Natural killer cell treated with Interleukin-12 subunit alpha and Interleukin-12 subunit beta and Interleukin-15 and Interleukin-18, amount 100 ng/mL, for 72 hours (primary cell): ENCODE data around the gene ITGB6. TPM values are rescaled to one million over a fixed set of nuclear protein-coding genes. Genes with fewer than 3 reads are reported as not detected.
A peak's percentile ranks its signal among the peaks of the same experiment; 100 is the strongest.
"Not testable (repeated sequence)": the region's sequence is repeated elsewhere in the genome, so short reads cannot be mapped to it uniquely, and the experiment has no call there.

Experiments
- ATAC-seq, 2 donors: fragments of 150-1000 bp; cut with Tn5 transposase in 1 of 2; sonication (Bioruptor Pico), chemical (Tn5 transposase) in 1 of 2; 2 replicates each; pipeline ENCODE4 v1.10.0; 2021
- DNase-seq: peaks from one replicate; pipeline ENCODE4 v3.0.0; 2022; ENCODE audit warnings: low spot score
- H3K27ac Mint-ChIP-seq, 2 donors: 1 replicate in 1 of 2; 2 replicates in 1 of 2; pipeline ENCODE4 v1.8.0; 2022; ENCODE audit warnings: mixed read lengths in 2 of 2, mild to moderate bottlenecking in 1 of 2, moderate library complexity in 1 of 2
- H3K27me3 Mint-ChIP-seq, 2 donors: 1 replicate in 1 of 2; 2 replicates in 1 of 2; pipeline ENCODE4 v1.8.0; 2022; ENCODE audit warnings: mixed read lengths in 2 of 2
- H3K36me3 Mint-ChIP-seq: one replicate; pipeline ENCODE4 v1.8.0; 2022; ENCODE audit warnings: mixed read lengths
- H3K4me1 Mint-ChIP-seq, 2 donors: 1 replicate in 1 of 2; 2 replicates in 1 of 2; pipeline ENCODE4 v1.8.0; 2022; ENCODE audit warnings: low read depth in 2 of 2, mixed read lengths in 2 of 2, mild to moderate bottlenecking in 1 of 2
- H3K4me3 Mint-ChIP-seq: one replicate; pipeline ENCODE4 v1.8.0; 2022; ENCODE audit warnings: mixed read lengths
- H3K9me3 Mint-ChIP-seq: 2 replicates; pipeline ENCODE4 v1.8.0; 2022; ENCODE audit warnings: mixed read lengths
- total RNA-seq, 2 donors: library from RNA; stranded (reverse); gene quantifications; one replicate each; pipeline ENCODE4 v1.2.3, GENCODE V29; 2022

The ITGB6 gene
- total RNA-seq, 2 donors from 2014 or later, result not detected

DNA sequence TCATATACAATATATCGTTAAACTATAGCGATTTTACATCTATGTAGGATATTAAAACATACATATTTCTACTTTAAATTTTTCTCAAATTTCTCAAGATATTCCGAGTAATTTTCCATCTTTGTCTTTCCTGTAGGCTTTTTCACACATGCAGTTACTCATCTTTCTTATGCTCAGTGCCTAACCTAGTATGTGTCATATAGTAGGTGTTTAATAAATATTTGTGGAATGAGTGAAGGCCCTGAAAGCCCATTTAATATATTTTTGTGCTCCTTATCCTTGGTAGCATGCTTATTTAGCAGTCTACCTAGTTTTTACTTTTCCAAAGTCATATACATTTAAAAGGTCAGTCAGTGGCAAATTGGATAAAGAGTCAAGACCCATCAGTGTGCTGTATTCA lies 67.3 kb downstream of the ITGB6 start:
- H3K4me3 Mint-ChIP-seq, result no peak overlapping the region
- H3K9me3 Mint-ChIP-seq, result no peaks in the 10 kb centered on the region
- ATAC-seq (no peak), DNase-seq (no peak)
- no peaks in the 10 kb centered on the region for H3K4me1 Mint-ChIP-seq
- no peak overlapping the region for H3K27ac Mint-ChIP-seq
- H3K27me3 Mint-ChIP-seq, result peaks cover 14 to 27% of the 10 kb centered on the region in 2 donors
- H3K36me3 Mint-ChIP-seq, result no peaks in the 10 kb centered on the region

GRCh38 chr2:160126756-160127155 lies 73.3 kb downstream of the ITGB6 start:
- Mint-ChIP-seq H3K4me3 (no peak overlapping the region), H3K9me3 (no peaks in the 10 kb centered on the region), H3K36me3 (no peaks in the 10 kb centered on the region), H3K27ac (no peak overlapping the region), H3K4me1 (no peaks in the 10 kb centered on the region), H3K27me3 (peaks cover 15 to 37% of the 10 kb centered on the region in 2 donors)
- no peak for DNase-seq
- ATAC-seq, result no peak

DNA sequence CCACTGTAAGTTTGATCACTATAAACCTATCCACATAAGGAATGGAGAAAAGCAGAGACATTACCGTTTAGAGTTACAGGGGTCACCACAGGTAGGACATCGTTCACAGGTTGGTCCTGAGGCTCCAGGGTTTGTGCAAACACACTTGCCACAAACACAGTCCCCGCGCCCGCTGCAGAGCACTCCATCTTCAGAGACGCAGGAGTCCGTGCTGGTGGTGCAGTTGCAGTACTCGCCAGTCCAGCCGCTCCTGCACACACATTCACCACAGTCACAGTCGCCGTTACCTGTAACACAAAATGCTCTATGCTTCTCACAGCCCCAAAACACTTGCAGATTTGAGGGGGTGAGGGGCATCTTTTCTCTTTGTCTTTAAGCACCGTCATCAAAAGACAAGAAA lies 73.8 kb downstream of the ITGB6 start:
- no peak for ATAC-seq

DNA sequence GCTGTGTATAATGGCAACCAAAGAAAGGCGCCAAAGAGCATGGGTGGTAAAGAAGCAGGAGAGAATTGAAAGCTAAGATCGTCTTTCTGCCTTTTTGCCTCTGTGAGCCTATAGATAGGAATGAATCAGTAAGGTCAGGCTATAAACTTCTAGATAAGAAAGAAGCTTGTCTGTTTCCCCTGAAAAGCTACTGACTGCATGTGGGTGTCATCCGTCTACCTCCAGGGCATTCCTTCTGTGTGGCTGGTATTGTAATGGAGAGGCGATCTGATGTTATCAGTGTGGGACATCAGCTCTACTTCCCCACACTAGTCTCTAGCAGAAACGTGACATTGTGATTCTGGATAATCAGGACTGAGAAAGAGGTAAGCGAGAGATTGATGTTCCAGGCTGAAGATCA lies 74.2 kb downstream of the ITGB6 start:
- H3K27ac Mint-ChIP-seq, result no peak overlapping the region
- no peaks in the 10 kb centered on the region for H3K36me3 Mint-ChIP-seq
- H3K4me1 Mint-ChIP-seq, result no peaks in the 10 kb centered on the region
- H3K27me3 Mint-ChIP-seq, result peaks cover 15 to 37% of the 10 kb centered on the region in 2 donors
- no peaks in the 10 kb centered on the region for H3K9me3 Mint-ChIP-seq
- no peak for DNase-seq
- no peak overlapping the region for H3K4me3 Mint-ChIP-seq
- ATAC-seq, result no peak

More for the DNA sequence above, 73.8 kb downstream of the ITGB6 start:
- Mint-ChIP-seq H3K27me3 (peaks cover 15 to 37% of the 10 kb centered on the region in 2 donors), H3K36me3 (no peaks in the 10 kb centered on the region), H3K4me3 (no peak overlapping the region), H3K9me3 (no peaks in the 10 kb centered on the region), H3K27ac (no peak overlapping the region), H3K4me1 (no peaks in the 10 kb centered on the region)
- no peak for DNase-seq

GRCh38 chr2:160125366-160125765 lies 74.7 kb downstream of the ITGB6 start:
- no peak for DNase-seq
- no peak overlapping the region for H3K4me3 Mint-ChIP-seq
- H3K36me3 Mint-ChIP-seq, result no peaks in the 10 kb centered on the region
- H3K27me3 Mint-ChIP-seq, result peaks cover 15 to 37% of the 10 kb centered on the region in 2 donors
- H3K27ac Mint-ChIP-seq, result no peak overlapping the region
- ATAC-seq, result no peak
- no peaks in the 10 kb centered on the region for H3K4me1 Mint-ChIP-seq
- no peaks in the 10 kb centered on the region for H3K9me3 Mint-ChIP-seq

DNA sequence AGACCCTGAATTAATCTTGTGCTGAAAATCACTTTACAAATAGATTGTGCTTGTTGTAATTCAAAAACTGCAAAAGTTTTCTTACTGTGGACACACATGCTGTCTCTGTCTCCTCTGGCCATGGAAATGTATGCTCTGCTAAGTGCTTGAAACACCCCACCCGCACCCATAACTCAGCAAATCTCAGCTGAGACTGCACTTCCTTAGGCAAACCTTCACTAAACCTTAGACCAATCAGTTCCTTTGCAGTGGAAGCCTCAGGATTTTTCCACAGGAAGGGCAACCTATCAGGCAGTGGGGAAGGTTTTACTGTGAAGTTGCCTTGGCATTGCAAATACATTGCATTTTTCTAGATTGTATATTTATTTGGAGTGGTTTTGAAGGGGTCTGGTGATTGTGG lies 75.5 kb downstream of the ITGB6 start:
- Mint-ChIP-seq H3K4me1 (no peaks in the 10 kb centered on the region), H3K27ac (no peak overlapping the region), H3K9me3 (no peaks in the 10 kb centered on the region), H3K27me3 (peaks cover 15 to 37% of the 10 kb centered on the region in 2 donors), H3K4me3 (no peak overlapping the region), H3K36me3 (no peaks in the 10 kb centered on the region)
- no peak for DNase-seq
- no peak for ATAC-seq

GRCh38 chr2:160114721-160115120 lies 85.4 kb downstream of the ITGB6 start:
- peaks cover 11 to 17% of the 10 kb centered on the region in 2 donors for H3K27me3 Mint-ChIP-seq
- not testable (repeated sequence) for H3K4me3 Mint-ChIP-seq, H3K27ac Mint-ChIP-seq, H3K9me3 Mint-ChIP-seq, H3K4me1 Mint-ChIP-seq, ATAC-seq, DNase-seq, H3K36me3 Mint-ChIP-seq

DNA sequence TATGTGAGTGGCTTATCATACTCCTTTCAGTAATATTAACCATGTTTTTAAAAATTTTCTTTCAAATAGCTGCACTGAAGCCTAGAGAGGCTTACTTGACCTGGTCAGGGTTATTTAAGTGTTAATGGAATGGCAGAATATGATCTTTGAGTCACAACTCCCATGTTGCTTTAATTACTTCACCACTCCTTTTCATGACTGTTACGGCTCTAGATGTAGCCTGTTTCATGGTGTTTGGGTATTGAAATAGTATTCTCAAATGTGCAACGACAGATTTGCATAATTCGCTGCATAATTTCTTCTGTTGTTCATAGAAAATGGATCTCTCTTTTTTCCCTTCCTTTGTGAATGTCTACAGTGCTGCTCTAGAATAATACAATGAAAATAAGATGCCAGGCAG lies 86.1 kb downstream of the ITGB6 start:
- no peaks in the 10 kb centered on the region for H3K36me3 Mint-ChIP-seq
- no peaks in the 10 kb centered on the region for H3K4me1 Mint-ChIP-seq
- H3K9me3 Mint-ChIP-seq, result no peaks in the 10 kb centered on the region
- H3K4me3 Mint-ChIP-seq, result no peak overlapping the region
- H3K27me3 Mint-ChIP-seq, result peaks cover 11 to 17% of the 10 kb centered on the region in 2 donors
- DNase-seq (no peak), ATAC-seq (no peak)
- H3K27ac Mint-ChIP-seq, result no peak overlapping the region

GRCh38 chr2:160111951-160112798 lies 87.9 kb downstream of the ITGB6 start:
- H3K27me3 Mint-ChIP-seq, result peaks cover 8 to 24% of the 10 kb centered on the region in 2 donors
- no peak overlapping the region for H3K4me3 Mint-ChIP-seq
- H3K4me1 Mint-ChIP-seq, result no peaks in the 10 kb centered on the region
- H3K27ac Mint-ChIP-seq, result no peak overlapping the region
- DNase-seq, result no peak
- no peaks in the 10 kb centered on the region for H3K9me3 Mint-ChIP-seq
- no peaks in the 10 kb centered on the region for H3K36me3 Mint-ChIP-seq
- no peak for ATAC-seq

DNA sequence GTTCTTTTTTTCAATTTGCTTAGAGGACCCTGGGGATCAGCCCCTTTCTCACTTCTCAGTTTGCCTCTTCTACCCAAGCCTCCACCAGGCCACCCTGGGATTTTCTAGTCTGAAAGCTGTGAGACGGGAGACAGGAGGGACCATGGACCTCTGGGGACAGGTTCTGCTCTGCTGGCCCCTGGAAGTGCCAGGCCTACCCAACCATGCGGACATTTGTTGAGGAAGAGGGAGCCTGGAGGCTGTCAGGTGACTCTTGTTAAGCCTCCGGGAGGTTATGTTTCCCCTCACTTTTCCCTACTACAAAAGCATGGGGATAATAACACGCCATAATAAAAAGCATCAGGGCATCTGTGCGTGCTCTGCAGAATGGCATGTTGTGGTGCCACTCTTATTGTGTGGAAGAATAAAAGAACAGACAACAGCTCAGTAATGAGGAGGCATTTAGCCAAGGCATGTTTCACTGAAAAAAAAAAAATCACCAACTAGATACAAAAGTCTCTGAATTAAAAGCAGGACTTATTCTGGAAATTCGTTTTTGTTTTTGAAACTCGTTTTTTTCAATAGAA lies 89.3 kb downstream of the ITGB6 start:
- H3K27ac Mint-ChIP-seq, result no peak overlapping the region
- ATAC-seq (no peak), DNase-seq (no peak)
- H3K27me3 Mint-ChIP-seq, result peaks cover 9 to 24% of the 10 kb centered on the region in 2 donors
- H3K4me3 Mint-ChIP-seq, result no peak overlapping the region
- no peaks in the 10 kb centered on the region for H3K9me3 Mint-ChIP-seq
- H3K36me3 Mint-ChIP-seq, result no peaks in the 10 kb centered on the region
- H3K4me1 Mint-ChIP-seq, result no peaks in the 10 kb centered on the region

GRCh38 chr2:160109939-160110673 lies 90.0 kb downstream of the ITGB6 start:
- no peak overlapping the region for H3K27ac Mint-ChIP-seq
- H3K27me3 Mint-ChIP-seq, result peaks cover 6 to 24% of the 10 kb centered on the region in 2 donors
- H3K4me3 Mint-ChIP-seq, result no peak overlapping the region
- H3K9me3 Mint-ChIP-seq, result no peaks in the 10 kb centered on the region
- peak; percentile 69 to 82 for ATAC-seq
- H3K4me1 Mint-ChIP-seq, result no peaks in the 10 kb centered on the region
- no peaks in the 10 kb centered on the region for H3K36me3 Mint-ChIP-seq
- peak; percentile 72 for DNase-seq

- H3K4me3 Mint-ChIP-seq, result no peak overlapping the region
- DNase-seq (no peak), ATAC-seq (no peak)
- no peak overlapping the region for H3K27ac Mint-ChIP-seq
- H3K9me3 Mint-ChIP-seq, result no peaks in the 10 kb centered on the region
- peaks cover 5 to 22% of the 10 kb centered on the region in 2 donors for H3K27me3 Mint-ChIP-seq
- no peaks in the 10 kb centered on the region for H3K36me3 Mint-ChIP-seq
- no peaks in the 10 kb centered on the region for H3K4me1 Mint-ChIP-seq
Observed at GRCh38 chr2:160109243-160109642, 90.8 kb downstream of the ITGB6 start.

DNA sequence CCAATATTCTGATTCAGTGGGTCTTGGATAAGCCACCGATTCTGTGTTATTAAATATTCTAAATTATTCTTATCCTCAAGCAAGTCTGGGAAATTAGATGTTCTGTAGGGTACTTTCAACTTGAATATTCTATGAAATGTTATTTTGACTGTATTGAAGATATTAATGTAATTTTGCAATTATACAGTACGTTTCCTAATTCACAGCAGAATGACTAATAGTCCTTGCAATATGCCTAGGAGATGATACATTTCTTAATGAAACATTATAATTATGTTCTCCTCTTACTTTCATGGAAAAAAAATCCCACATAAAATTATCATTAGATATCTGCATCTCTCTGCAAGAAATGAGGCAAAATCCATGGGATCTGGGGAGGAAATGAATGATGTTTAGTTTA lies 91.4 kb downstream of the ITGB6 start:
- Mint-ChIP-seq H3K27ac (no peak overlapping the region), H3K36me3 (no peaks in the 10 kb centered on the region), H3K27me3 (peaks cover 3 to 22% of the 10 kb centered on the region in 2 donors), H3K4me3 (no peak overlapping the region), H3K9me3 (no peaks in the 10 kb centered on the region), H3K4me1 (no peaks in the 10 kb centered on the region)
- DNase-seq, result no peak
- no peak for ATAC-seq

DNA sequence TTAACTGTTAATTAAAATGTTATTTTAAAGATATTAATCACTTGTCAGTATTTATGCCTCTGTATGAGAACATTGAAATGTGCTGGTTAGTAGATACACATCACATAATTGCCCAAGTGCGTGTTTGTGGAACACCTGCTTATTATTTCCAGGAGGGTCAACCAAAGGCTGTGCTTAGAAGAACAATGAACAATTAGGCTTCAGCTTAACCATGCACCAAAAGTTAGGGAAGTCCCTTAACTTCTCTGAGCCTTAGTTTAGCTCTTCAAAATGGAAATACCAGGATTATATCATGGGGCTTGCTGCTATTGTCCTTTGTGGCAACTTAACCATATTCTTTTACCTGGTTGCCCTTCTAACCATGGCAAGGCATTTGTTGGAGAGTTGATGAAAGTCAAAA lies 94.7 kb downstream of the ITGB6 start:
- DNase-seq, result no peak
- no peak overlapping the region for H3K27ac Mint-ChIP-seq
- H3K36me3 Mint-ChIP-seq, result no peaks in the 10 kb centered on the region
- no peak for ATAC-seq
- H3K27me3 Mint-ChIP-seq, result peaks cover 9 to 28% of the 10 kb centered on the region in 2 donors
- no peaks in the 10 kb centered on the region for H3K4me1 Mint-ChIP-seq
- H3K9me3 Mint-ChIP-seq, result no peaks in the 10 kb centered on the region
- H3K4me3 Mint-ChIP-seq, result no peak overlapping the region
